Measurements from ENCODE around the gene TSPO2.

The TSPO2 gene

GRCh38 chr6:41023114-41023513, 19.2 kb upstream of the TSPO2 start:
- no peak overlapping the region for H3K27ac ChIP-seq
- H3K9me3 ChIP-seq (ENCODE audit: low read depth, low read length), result no peaks in the 10 kb centered on the region
- H3K4me3 ChIP-seq, result no peak overlapping the region
- no peak for TF ChIP-seq FOXP2 (optimal IDR thresholded peaks at IDR 0.05; ENCODE audit: control extremely low read depth, extremely low read length, insufficient read depth)
- TF ChIP-seq POLR2AphosphoS5 (IDR thresholded peaks at IDR 0.05; ENCODE audit: borderline replicate concordance, low read depth, low read length), result no peak
- no peaks in the 10 kb centered on the region for H3K36me3 ChIP-seq (ENCODE audit: insufficient read depth, low read length)
- no peak for DNase-seq (ENCODE audit: low read depth, low spot score)
- H3K9ac ChIP-seq (ENCODE audit: insufficient read length), result no peak overlapping the region

DNA sequence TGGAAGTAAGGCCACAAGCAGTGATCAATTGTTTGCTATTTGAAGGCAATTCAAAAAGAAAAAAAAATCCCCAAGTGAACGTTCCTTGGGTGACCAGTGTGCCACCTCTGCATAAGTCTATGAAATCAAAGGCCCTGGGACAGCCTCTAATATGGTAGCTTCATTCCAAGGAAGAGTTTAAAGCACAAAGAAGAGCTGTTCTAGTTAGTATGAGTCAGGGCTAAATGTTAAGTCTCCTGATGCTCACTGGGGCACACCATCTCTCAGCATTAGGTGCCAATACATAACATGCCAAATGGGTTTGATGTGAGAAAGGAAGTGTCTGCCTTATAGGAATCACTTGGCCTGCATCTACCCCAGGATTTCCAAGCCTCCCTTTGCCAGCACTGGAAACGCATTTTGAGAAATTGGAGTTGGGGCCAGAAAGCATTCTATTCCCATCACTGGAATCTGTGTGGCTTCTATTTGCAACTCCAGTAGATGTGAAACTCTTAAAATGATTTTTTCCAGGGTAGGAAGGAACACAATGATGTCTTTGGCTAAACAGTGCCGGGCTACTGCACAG, 16.2 kb upstream of the TSPO2 start:
- Histone ChIP-seq H3K4me3 (no peak overlapping the region), H3K27ac (no peak overlapping the region), H3K9me3 (ENCODE audit: low read depth, low read length) (no peaks in the 10 kb centered on the region), H3K36me3 (ENCODE audit: insufficient read depth, low read length) (no peaks in the 10 kb centered on the region), H3K9ac (ENCODE audit: insufficient read length) (no peak overlapping the region)
- no peak for TF ChIP-seq EZH2 (IDR thresholded peaks at IDR 0.05)
- TF ChIP-seq POLR2AphosphoS5 (IDR thresholded peaks at IDR 0.05; ENCODE audit: borderline replicate concordance, low read depth, low read length), result no peak
- no peak for TF ChIP-seq FOXP2 (optimal IDR thresholded peaks at IDR 0.05; ENCODE audit: control extremely low read depth, extremely low read length, insufficient read depth)
- no peak for DNase-seq (ENCODE audit: low read depth, low spot score)

DNA sequence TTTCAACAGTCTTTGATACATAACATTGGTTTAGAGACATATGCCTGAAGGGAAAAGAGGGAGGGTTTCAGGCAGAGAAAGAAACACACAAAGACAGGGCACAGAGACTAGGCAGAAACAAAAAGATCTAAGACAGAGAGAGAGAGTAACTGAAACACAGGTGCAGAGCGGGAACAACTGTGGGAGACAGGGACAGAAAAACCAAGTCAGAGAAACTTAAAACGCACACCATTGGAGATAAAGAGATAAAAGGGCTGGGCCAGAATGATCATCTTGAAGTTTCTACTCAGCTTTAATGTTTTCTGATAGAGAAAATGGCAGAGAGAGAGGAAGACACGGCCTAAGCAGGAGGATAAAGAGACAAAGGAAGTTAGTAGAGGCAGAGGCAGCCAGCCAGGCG, 15.0 kb upstream of the TSPO2 start:
- Histone ChIP-seq H3K4me3 (no peak overlapping the region), H3K27ac (no peak overlapping the region), H3K9me3 (ENCODE audit: low read depth, low read length) (no peaks in the 10 kb centered on the region), H3K36me3 (ENCODE audit: insufficient read depth, low read length) (no peaks in the 10 kb centered on the region), H3K9ac (ENCODE audit: insufficient read length) (no peak overlapping the region)
- TF ChIP-seq FOXP2 (optimal IDR thresholded peaks at IDR 0.05; ENCODE audit: control extremely low read depth, extremely low read length, insufficient read depth) (no peak), EZH2 (IDR thresholded peaks at IDR 0.05) (no peak), POLR2AphosphoS5 (IDR thresholded peaks at IDR 0.05; ENCODE audit: borderline replicate concordance, low read depth, low read length) (no peak)
- DNase-seq (ENCODE audit: low read depth, low spot score), result no peak

DNA sequence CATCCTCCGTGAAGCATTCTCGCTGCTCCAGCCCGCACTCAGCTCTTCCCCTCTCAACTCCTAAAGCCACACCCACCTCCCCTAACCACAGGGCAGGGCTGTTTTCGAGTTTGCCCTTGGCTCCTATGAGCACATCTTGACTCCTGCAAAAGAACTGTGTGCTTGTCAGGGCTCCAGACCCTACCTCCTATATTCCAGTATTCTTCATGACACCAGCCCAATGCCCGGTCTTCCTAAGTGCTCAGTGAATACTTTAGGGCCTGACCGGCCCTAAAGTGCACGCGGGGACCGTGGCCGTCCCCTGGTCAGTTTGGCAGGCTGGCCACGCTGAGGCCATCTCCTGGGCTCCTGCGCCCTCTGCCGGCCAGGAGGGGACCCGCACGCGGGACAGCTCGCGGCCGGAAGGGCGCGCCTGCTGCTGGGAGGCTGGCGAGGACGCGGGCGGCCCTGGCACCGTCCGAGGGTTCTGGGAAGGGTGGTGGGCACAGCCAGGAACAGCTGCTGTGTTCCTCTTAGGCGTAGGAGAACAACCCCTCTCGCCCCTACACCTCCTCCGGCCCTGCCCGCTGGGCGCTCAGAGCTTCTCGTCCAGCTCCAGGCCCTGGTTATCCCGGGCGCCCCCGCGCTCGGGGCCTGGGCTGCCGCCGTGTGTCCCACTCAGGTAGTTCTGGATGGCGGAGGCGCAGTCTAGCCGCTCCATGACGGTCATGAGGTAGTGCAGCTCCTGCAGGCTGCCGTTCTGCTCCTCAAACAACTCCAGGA, 14.3 kb upstream of the TSPO2 start:
- H3K4me3 ChIP-seq, result no peak overlapping the region

DNA sequence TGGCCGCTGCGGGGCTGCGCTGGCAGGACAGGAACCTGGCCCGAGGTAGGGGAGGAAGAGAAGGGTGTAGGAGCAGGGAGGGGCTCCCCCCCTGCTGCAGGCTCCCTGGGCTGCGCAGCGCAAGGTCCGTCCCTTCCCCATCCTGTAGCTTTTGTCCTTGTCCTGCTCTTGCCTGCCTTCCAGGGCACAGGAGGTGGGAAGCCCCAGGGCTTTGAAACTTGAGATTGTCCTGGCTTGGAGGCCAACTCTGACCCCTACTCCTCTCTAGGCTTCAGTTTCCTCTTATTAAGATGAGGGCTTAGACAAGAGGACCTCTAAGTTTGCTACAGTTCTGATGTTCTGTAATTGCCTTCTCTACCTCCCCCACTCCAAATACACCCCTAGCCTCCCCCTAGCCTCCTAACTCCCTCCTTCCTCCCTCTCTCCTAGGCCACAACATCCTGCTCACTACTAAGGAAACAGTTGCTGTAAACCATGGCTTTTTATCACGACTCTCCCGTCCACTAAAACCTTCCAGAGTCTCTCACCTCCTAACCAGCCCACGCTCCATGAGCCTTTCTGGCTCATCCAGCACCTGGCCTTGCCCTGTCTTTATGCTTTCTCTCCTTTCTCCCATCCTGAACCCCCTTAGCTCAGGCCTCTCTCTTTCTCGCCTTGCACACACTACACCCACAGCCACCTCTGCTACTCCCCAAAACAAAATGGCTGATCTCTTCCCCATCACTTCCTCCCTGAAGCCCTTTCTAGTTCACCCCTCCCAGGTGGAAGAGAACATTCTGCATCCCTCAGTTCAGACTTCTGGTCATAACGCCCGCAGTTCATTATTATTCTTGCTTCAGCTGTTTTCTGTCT, 13.5 kb upstream of the TSPO2 start:
- no peak for TF ChIP-seq POLR2AphosphoS5 (IDR thresholded peaks at IDR 0.05; ENCODE audit: borderline replicate concordance, low read depth, low read length)
- TF ChIP-seq EZH2 (IDR thresholded peaks at IDR 0.05), result no peak
- TF ChIP-seq FOXP2 (optimal IDR thresholded peaks at IDR 0.05; ENCODE audit: control extremely low read depth, extremely low read length, insufficient read depth), result no peak
- no peaks in the 10 kb centered on the region for H3K9me3 ChIP-seq (ENCODE audit: low read depth, low read length)
- H3K4me3 ChIP-seq, result no peak overlapping the region
- no peak for DNase-seq (ENCODE audit: low read depth, low spot score)
- no peaks in the 10 kb centered on the region for H3K36me3 ChIP-seq (ENCODE audit: insufficient read depth, low read length)
- no peak overlapping the region for H3K9ac ChIP-seq (ENCODE audit: insufficient read length)
- H3K27ac ChIP-seq, result no peak overlapping the region

More for the DNA sequence above, 14.3 kb upstream of the TSPO2 start:
- no peak overlapping the region for H3K9ac ChIP-seq (ENCODE audit: insufficient read length)
- no peak for DNase-seq (ENCODE audit: low read depth, low spot score)
- H3K9me3 ChIP-seq (ENCODE audit: low read depth, low read length), result no peaks in the 10 kb centered on the region
- no peaks in the 10 kb centered on the region for H3K36me3 ChIP-seq (ENCODE audit: insufficient read depth, low read length)
- no peak overlapping the region for H3K27ac ChIP-seq
- TF ChIP-seq FOXP2 (optimal IDR thresholded peaks at IDR 0.05; ENCODE audit: control extremely low read depth, extremely low read length, insufficient read depth) (no peak), POLR2AphosphoS5 (IDR thresholded peaks at IDR 0.05; ENCODE audit: borderline replicate concordance, low read depth, low read length) (no peak), EZH2 (IDR thresholded peaks at IDR 0.05) (no peak)

DNA sequence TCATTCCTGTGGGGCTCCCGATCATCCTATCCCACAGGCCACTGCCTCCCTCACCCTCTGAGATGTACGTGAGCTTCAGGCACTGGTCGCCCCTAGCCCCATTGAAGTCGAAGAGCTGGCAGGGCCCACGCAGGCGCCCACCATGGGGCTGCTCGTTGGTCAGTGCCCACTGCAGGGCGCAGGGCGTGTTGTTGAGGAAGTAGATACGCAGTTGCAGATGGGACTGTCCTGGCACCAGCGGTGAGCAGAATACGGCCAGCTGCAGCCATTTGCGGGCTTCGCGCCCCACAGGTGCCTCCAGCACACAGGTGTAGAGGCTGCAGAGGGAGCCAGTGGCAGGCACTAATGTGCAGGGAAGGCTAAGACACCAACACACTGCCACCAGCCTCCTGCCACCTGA, 9.4 kb upstream of the TSPO2 start:
- no peak for DNase-seq (ENCODE audit: low read depth, low spot score)
- TF ChIP-seq EZH2 (IDR thresholded peaks at IDR 0.05), result no peak
- TF ChIP-seq POLR2AphosphoS5 (IDR thresholded peaks at IDR 0.05; ENCODE audit: borderline replicate concordance, low read depth, low read length), result no peak
- TF ChIP-seq FOXP2 (optimal IDR thresholded peaks at IDR 0.05; ENCODE audit: control extremely low read depth, extremely low read length, insufficient read depth), result no peak

DNA sequence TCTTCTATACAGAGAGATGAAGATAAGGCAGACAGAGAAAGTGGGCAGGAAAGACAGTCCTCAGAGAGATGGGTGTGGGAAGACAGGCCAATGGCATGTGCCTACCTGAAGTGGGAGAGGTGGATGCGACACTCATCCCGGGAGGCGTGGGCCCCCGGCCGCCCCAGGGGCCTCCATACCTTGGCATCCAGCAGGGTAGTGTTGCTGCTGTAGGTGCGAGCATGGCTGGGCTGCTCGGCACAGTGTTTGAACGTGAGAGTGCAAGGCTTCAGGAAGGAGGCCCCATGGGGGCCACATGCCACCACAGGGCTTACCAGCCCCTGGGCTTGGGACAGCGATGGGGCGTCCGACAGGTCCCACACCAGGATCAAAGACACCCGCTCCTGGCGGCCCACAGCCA, 8.5 kb upstream of the TSPO2 start:
- TF ChIP-seq FOXP2 (optimal IDR thresholded peaks at IDR 0.05; ENCODE audit: control extremely low read depth, extremely low read length, insufficient read depth) (no peak), EZH2 (IDR thresholded peaks at IDR 0.05) (no peak), POLR2AphosphoS5 (IDR thresholded peaks at IDR 0.05; ENCODE audit: borderline replicate concordance, low read depth, low read length) (no peak)
- no peaks in the 10 kb centered on the region for H3K36me3 ChIP-seq (ENCODE audit: insufficient read depth, low read length)
- no peak overlapping the region for H3K4me3 ChIP-seq
- no peaks in the 10 kb centered on the region for H3K9me3 ChIP-seq (ENCODE audit: low read depth, low read length)
- no peak overlapping the region for H3K9ac ChIP-seq (ENCODE audit: insufficient read length)
- DNase-seq (ENCODE audit: low read depth, low spot score), result no peak
- H3K27ac ChIP-seq, result no peak overlapping the region

More for the DNA sequence above, 9.4 kb upstream of the TSPO2 start:
- Histone ChIP-seq H3K9me3 (ENCODE audit: low read depth, low read length) (no peaks in the 10 kb centered on the region), H3K36me3 (ENCODE audit: insufficient read depth, low read length) (no peaks in the 10 kb centered on the region), H3K4me3 (no peak overlapping the region), H3K27ac (no peak overlapping the region), H3K9ac (ENCODE audit: insufficient read length) (no peak overlapping the region)

- Histone ChIP-seq H3K4me3 (no peak overlapping the region), H3K36me3 (ENCODE audit: insufficient read depth, low read length) (no peaks in the 10 kb centered on the region), H3K9ac (ENCODE audit: insufficient read length) (no peak overlapping the region), H3K9me3 (ENCODE audit: low read depth, low read length) (no peaks in the 10 kb centered on the region), H3K27ac (no peak overlapping the region)
- DNase-seq (ENCODE audit: low read depth, low spot score), result no peak
- no peak for TF ChIP-seq FOXP2 (optimal IDR thresholded peaks at IDR 0.05; ENCODE audit: control extremely low read depth, extremely low read length, insufficient read depth)
- no peak for TF ChIP-seq EZH2 (IDR thresholded peaks at IDR 0.05)
- TF ChIP-seq POLR2AphosphoS5 (IDR thresholded peaks at IDR 0.05; ENCODE audit: borderline replicate concordance, low read depth, low read length), result no peak
Observed at GRCh38 chr6:41036186-41036585, 6.1 kb upstream of the TSPO2 start.

Data from SK-N-MC (cell line).